Bone marrow (tissue), 2 donors: Measurements from ENCODE around the gene LRRC4.

Experiments used
- DNase-seq, 2 donors: peaks; one replicate each; lab custom pipeline; 2025; lab: John Stamatoyannopoulos, UW

Gene LRRC4

GRCh38 chr7:128030263-128030653 lies 979 bp downstream of the LRRC4 start:
- no peak for DNase-seq

DNA sequence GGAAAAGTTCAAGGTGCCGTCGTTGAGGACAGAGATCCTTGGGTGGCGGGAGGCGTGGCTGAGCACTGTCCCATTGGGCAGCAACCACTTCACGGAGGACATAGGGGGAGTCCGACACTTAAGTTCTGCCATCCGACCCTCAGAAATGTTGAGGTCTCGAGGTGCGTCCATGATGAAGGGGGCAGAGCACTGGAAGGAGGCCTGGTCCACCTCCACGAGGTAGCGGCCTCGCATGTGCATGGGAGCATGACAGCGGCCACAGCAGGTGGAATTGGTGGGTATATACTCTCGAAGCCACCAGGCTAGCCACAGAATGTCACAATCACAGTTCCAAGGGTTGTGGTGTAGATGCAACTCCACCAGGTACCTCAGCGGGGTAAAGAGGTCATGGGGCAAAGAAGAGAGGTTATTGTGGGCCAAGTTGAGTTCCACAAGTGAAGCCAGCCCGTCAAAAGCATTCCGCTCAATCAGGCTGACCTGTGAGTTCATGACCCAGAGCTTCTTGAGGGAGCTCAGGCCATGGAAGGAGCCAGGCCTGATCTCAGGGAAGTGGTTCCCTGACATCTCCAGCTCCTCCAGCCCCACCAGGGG lies 1.7 kb downstream of the LRRC4 start:
- no peak for DNase-seq

- no peak for DNase-seq
Measured at GRCh38 chr7:128027485-128027980, 3.7 kb downstream of the LRRC4 start.

- no peak for DNase-seq
Measured at GRCh38 chr7:128026551-128026950, 4.7 kb downstream of the LRRC4 start.

GRCh38 chr7:128025819-128026218 lies 5.4 kb downstream of the LRRC4 start:
- DNase-seq: no peak

GRCh38 chr7:128025380-128025779 lies 5.9 kb downstream of the LRRC4 start:
- DNase-seq: no peak

DNA sequence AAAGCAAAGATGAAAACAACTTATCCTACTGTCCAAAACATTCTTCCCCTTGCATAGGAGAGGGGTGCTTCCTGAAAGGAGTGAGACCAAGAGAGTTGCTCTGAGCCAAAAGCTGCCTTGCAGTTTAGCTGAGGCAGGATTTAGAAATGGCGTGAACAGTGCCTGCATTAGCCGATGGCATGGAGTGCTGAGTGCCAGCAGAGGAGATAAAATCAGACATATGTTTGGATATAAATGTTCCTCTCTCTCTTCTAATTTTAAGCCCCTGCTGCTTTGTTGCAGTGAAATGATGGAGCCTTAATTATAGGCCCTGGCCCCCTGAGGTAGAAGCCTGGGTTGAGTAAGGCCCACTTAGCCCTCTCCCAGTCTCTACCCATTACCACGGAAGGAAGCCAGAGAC lies 7.1 kb downstream of the LRRC4 start:
- no peak for DNase-seq

GRCh38 chr7:128022631-128023532 lies 8.4 kb downstream of the LRRC4 start:
- no peak for DNase-seq

DNA sequence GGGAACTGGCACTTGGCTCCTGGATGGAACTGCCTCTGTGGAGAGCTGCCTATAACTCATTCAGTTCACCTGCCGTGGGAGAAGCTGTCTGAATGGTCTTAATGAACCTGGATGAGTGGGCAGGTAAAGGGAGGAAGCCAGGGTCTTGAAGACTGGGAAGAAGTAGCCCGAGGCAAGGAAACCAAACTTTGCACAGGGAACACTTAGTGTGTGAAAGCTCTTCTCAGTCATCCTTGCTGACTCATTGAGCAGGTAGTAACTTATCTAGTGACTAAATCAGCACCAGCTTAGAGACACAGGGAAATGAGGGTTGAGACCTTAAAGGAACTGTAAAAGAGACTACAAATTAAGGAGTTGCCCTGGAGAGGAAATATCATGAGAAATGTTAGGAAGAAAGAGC lies 9.9 kb downstream of the LRRC4 start:
- DNase-seq: no peak

DNA sequence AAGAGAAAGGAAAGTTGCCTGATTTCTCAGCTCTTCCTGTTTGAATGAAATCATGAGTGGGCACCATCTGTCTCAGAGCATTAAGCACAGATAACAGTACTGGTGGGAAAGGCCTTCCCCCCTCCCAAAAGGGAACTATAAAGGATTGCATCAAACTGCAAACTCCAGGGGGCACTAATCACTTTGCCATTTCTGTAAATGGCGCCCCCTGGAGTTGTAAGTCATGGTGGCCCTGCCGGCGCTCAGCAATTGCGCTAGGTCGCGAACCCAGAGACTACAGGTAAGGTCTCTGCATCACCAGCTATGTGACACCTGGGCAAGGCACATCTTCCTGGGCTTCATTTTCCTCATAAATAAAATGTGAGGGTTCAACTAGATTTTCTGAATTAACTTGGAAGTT lies 11.1 kb downstream of the LRRC4 start:
- no peak for DNase-seq

- DNase-seq: no peak
Measured at GRCh38 chr7:128019288-128019687, 11.9 kb downstream of the LRRC4 start.

DNA sequence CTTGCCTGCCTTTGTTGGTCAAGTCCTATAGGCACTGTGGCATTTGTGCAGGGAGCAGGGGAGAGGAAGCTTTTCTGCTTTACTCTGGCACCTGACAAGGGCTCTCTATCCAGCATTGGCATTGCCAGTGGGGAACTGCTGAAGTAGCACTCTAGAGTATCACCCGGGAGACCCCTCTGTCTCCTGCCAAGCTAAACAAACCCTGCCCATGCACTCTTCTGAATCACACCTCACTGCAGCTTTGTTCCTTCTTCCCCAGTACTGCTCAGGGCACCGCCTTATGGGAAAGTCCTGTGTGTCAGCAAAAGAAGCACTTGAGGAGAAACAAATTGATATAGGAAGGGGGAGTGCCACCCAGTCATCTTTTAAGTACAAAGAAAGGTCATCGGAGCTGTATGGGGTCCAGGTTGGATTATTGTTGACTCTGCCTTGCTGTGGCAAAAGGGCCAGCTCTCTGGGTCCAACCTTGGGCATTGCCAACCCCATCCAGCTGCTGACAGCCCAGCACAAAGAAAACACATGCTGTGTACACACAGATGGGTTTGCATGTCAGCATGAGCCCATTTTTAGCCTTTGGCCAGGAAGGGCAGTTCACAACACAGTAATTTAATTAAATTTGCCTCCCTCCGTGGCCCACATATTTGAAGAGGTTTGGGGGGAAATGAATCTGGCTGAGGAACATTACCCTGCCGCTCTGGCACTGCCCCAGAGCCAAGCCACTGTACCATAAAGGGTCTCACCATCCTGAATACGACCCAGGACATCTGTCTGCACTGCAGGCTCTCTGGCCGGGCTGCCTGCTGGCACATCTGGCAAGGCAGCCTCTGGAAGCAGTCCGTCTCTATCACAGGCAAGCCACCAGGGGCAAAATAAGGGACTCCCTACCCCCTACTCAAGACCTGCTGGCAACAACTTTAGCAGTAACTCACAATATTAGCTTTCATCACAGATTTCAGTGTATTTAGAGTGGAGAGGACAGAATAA lies 13.1 kb downstream of the LRRC4 start:
- DNase-seq: no peak

- DNase-seq: no peak
Measured at GRCh38 chr7:128017460-128017859, 13.8 kb downstream of the LRRC4 start.

DNA sequence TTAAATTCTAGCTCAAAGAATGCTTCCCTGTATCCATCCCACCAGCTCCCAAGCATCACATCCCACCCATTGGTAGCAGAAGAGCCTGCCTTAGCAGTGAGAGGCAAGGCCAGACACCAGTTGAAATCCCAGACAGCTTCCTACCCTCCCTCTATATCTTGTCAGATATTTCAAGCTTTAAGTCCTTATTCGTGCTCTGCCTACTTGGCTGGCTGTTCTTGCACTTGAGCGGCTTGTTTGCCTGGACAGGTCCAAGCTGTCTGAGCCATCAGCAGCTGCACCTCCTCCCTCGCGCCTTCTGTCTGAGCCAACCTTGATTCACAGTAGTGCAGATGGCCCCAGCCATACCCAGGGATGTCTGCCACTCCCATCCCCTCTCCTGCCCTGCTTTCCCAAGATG lies 16.4 kb downstream of the LRRC4 start:
- DNase-seq: no peak

- DNase-seq: no peak
Measured at GRCh38 chr7:128011131-128011661, 20.0 kb downstream of the LRRC4 start.

GRCh38 chr7:128010391-128011127 lies 20.7 kb downstream of the LRRC4 start:
- no peak for DNase-seq

DNA sequence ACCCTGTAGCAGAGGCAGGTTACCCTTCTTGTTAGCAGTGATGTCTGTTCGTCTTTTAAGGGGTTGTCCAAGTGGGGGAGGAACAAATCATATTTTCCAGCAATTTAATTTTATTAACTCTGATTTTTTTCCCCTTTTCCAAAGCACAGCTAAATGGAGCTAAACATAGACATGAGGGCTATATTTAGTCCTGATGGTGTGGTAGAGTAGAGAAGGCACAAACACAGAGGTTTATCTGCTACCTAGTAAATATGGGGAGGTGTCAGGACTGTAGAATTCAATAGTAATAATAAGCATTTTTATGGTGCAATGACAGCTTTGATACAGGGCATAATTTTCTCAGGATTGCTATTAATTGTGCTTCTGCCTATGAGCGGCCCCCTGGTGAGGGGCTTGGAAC lies 22.5 kb downstream of the LRRC4 start:
- DNase-seq: no peak

DNA sequence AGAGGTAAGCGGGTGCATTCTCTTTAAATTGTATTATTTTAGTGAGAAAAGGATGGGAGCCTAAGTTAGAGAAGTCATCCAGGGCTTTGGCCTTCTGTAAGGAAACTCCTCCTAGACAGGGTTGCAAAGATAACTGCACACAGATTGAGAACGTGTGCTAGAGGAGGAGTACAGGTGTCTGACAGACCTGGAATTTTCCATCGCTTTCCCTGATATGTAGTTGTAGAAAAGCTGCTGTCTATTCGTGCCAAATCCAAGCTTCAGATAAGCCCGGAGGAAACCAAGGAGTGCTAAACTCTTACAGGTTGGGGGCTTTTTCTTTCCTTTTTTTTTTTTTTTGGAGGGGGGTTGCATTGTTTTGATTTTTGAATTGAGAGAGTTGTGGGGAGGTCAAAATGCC lies 23.1 kb downstream of the LRRC4 start:
- no peak for DNase-seq

DNA sequence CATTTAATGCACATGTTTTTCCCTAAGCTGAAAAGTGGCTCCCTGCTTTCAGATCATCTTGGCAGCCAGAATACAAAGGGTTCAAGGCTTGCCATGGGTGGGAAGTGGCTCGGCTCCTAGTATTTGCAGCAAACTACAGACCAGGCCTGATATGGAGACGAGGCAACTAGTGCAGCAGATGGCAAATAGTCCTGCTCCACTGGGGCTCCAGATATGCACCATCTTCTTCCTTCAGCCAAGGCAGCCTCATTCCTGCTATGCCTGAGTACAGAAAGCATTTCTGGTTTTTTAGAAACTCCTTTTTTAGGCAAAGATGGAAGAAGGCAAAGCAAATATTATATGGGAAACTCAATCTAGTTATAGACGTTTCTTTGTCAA lies 23.9 kb downstream of the LRRC4 start:
- no peak for DNase-seq

DNA sequence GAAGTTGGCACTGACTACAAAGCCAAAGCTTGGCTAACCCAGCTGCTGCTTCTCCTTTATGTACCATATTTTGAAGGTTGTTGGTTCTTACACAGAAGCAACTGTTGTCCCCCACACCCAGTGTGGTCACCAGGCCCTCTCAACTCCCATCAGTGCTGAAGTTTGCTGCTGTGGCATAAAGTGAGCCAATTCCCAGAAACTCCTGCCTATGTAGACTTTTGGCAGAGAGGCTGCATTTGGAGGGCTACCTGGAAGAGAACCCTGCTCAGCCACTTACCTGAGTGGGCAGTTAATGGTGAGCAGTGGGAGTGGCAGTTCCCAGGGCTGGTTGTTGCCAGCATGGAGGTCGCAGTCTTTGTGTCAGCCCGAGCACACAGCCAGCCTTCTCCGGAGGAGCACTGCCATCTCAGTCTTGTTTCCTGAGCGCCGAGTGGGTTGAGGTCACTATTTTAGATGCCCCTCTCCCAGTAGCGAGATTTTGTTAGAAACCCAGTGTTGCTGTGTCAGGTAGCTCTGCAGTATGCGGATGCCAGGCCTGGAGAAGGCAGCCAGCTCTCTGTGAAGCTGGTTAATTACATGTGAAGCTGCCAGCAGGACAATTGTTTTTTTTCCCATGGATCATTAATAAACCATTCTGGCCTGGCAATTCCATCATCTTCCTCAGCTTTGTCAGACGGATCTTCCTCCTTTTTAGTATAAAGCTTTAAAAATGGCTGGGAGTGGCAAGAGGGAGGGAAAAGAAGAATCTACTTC lies 24.5 kb downstream of the LRRC4 start:
- no peak for DNase-seq

- no peak for DNase-seq
Measured at GRCh38 chr7:128005759-128006159, 25.5 kb downstream of the LRRC4 start.
